Stimulated activated CD8-positive, alpha-beta memory T cell treated with anti-CD3 and anti-CD28 coated beads, Interleukin-12 subunit alpha, Interleukin-12 subunit beta, amount 100 ng/mL, for 24 hours (primary cell): ENCODE data around the gene ASTN2.

Experiments used
- DNase-seq: peaks from one replicate; pipeline ENCODE4 v3.0.0-alpha.2; 2020; ENCODE audit errors: extremely low read depth

ASTN2 gene

GRCh38 chr9:116809656-116810055, 605.2 kb downstream of the ASTN2 start:
- no peak for DNase-seq

- DNase-seq, result no peak
Observed at GRCh38 chr9:116806075-116806474, 608.8 kb downstream of the ASTN2 start.

GRCh38 chr9:116800885-116801284, 614.0 kb downstream of the ASTN2 start:
- no peak for DNase-seq

DNA sequence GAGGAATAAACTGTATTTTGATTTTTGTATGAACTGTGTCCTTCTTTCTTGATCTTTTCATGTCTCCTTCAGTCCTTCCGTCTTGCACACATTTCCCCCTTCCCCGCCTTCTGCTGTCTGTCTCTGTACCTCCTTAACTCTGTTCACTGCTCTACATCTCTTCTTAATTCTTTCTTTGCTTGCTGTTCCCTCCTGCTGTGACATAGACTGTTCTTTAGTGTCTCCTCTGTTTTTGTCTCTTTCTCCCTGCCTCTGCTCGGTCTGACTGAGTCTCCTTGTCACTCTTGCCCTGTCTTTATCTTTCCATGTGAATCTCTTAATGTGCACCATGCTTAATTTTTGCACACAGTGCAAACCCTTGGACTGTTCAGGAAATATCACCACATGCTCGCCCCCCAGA, 614.8 kb downstream of the ASTN2 start:
- no peak for DNase-seq

DNA sequence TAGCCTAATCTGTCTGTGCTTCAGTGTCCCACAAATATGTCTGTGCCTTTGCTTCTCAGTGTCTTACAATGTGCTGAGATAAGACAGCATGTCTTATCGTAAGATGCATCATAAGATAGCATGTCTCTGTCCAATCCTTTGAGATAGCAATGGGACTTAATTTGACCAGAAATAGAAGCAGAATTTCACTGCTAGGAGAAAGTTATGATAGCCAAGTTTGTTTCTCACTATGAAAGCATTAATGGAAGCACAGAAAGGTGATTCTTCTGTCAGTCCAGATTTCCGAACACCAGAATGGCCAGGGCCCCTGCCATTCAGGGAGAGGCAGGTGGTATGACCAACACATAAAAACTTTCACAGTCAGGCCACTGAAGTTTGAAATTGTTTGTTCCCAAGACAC, 616.3 kb downstream of the ASTN2 start:
- no peak for DNase-seq

- no peak for DNase-seq
Observed at GRCh38 chr9:116797276-116797675, 617.6 kb downstream of the ASTN2 start.

GRCh38 chr9:116796669-116797068, 618.2 kb downstream of the ASTN2 start:
- no peak for DNase-seq

DNA sequence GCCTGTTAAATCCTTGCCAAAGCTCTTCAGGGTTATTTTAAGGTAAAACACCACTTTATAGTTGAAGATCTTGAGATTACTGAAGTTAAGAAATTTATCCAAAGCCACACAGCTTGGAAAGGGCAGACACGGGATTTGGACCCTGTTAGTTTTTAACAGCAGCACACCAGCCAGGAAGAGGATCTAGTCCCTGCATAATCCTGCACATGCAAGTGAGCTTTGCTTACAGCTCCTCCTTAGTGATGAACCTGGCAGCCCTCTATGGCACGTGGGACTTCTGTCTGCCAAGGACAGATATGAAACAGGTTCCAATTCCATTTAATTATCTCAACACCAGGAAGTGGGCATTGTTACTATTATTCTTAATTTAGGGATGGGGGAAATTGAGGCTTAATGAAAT, 619.0 kb downstream of the ASTN2 start:
- no peak for DNase-seq

GRCh38 chr9:116792271-116792670, 622.6 kb downstream of the ASTN2 start:
- DNase-seq, result no peak

DNA sequence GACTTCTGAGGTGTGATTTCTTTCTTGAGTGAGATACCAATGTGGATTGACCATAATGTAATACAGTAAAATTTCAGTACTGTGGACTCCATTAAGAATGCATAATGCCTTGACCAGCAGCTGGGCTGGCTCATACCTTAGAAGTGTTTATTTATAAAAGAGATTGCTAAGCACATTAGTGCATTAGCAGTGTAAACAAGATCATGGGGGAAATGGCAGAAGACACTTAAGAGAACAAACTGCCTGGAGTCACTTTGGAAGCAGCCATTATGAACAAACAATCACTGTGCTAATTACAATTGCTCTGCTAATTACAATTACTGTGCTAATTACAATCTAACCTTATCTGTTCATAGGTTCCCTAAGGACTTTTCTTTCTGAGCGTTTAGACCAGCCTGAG, 623.5 kb downstream of the ASTN2 start:
- DNase-seq, result no peak

GRCh38 chr9:116789081-116789480, 625.8 kb downstream of the ASTN2 start:
- DNase-seq, result no peak

DNA sequence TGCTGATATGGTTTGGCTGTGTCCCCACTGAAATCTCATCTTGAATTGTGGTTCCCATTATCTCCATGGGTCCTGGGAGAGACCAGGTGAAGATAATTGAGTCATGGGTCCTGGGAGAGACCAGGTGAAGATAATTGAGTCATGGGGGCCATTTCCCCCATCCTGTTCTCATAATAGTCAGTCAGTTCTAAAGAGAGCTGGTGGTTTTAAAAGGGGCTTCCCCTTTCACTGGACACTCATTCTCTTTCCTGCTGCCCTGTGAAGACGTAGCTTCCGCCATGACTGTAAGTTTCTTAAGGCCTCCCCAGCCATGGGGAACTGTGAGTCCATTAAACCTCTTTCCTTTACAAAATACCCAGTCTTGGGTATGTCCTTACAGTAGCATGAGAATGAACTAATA, 628.1 kb downstream of the ASTN2 start:
- DNase-seq, result no peak

DNA sequence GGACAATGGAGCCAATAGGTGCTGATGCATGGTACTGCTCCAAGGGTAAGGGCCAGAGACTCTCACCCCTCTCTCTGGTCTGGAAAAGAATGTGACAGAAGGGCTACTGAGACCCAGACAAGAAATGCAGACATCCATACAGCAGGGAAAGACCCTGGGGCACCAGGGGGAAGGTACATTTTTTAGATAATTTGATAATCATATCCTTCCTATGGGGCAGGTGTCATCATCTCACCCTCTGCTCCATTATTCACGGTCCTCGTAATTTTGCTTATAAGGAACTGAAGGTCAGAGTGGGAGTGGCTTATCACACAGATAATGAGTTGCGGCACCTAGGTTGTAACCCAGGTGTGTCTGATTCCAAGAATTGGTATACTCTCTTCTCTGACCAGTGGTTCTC, 637.7 kb downstream of the ASTN2 start:
- DNase-seq, result no peak

- no peak for DNase-seq
Observed at GRCh38 chr9:116774421-116775180, 640.3 kb downstream of the ASTN2 start.

GRCh38 chr9:116767219-116767618, 647.6 kb downstream of the ASTN2 start:
- DNase-seq, result no peak

GRCh38 chr9:116765011-116765410, 649.8 kb downstream of the ASTN2 start:
- no peak for DNase-seq

DNA sequence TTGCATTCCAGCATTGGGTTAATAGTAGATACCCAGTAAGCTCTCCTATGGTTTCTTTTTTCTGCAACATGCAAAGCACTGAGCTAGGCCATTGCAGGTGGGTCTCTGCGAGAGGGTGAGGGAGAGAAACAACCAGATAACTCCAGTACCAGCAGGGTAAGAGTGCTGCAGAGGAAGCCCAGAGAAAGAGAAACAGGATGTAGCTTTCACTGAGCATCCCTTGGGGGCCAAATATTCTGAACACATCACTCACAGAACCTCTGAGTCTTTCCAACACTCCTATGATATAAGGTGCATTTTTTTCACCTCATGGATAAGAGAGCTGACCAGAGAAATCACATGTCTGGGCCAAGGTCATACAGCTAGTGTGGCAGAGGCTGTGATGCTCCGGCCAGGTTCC, 651.1 kb downstream of the ASTN2 start:
- no peak for DNase-seq

DNA sequence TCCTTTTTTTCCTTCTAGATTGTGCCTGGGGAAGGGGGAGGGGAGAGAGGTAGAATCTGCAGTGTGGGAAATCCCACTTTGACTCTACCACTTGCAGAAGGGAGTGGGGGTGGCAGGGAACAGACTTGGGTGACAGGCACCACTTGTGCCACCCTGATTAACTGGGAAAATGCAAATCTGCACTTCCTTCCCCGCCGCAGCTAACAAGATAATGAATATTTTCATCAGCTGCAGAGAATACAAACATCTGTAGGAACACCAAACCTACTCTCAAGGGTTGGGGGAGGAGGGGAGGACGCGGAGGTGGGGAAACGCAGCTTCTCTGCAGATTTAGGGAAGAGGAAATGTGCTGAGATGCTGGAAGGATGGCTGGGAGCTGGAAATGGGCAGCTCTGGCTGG, 654.2 kb downstream of the ASTN2 start:
- DNase-seq, result no peak

DNA sequence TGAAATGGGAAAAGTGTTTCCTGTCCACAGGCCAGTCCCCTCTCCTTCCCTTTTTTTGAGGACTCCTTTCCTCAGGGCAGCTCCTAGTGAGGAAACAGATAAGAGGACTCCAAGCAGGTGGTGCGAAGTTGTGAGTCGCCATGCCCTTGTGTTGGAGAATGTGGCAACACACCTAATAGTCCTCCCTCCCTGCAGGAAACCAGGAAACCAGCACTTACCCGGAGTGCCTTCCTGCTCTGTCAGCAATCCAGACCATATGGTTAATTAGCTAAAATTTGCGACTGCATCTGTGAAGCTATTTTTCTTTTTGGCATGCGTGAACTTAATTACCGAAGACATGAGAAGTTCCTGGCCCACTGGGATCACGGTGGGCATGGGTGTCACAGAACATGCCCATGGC, 657.8 kb downstream of the ASTN2 start:
- no peak for DNase-seq

GRCh38 chr9:116753389-116753788, 661.5 kb downstream of the ASTN2 start:
- no peak for DNase-seq

DNA sequence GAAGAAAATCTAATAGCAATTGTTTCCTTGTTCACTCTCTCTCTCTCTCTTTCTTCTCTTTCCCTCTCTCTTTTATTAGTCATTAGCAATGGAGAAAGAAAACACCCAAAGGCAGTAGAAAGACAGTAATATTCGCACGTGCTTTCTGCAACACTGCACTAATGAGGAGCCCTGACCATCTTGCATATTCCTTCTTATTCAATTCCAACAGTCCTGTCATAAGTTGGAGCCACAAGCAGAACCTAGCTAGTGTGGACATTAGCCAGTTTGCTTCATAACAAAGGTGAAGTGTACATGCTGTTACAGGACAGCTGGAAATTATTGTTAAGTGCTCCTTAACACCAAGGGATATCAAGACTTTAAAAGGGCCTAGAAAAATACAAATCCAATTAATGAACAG, 664.3 kb downstream of the ASTN2 start:
- DNase-seq, result no peak

- DNase-seq, result no peak
Observed at GRCh38 chr9:116749772-116750171, 665.1 kb downstream of the ASTN2 start.

GRCh38 chr9:116749176-116749575, 665.7 kb downstream of the ASTN2 start:
- DNase-seq, result no peak

DNA sequence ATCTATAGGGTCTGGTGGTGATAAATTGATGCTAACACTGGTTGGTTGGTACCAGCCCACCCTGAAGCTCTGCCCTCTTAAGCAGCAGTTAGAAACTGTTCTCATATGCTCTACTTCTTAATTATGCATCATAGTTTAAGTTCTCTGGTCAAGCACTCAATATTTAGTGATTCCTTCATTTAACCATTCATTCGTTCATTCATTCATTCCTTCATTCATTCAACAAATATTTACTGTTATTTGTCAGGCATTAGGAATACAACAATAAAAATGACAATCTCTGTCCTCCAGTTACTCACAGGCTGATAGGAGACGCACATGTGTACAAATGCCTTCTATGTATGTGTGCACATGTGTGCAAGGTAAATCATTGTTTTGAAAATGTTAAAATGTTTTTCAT, 673.1 kb downstream of the ASTN2 start:
- no peak for DNase-seq
